ENCODE results near the gene TFAP2C. TPM values are rescaled to one million over a fixed set of nuclear protein-coding genes. Genes with fewer than 3 reads are reported as not detected.

Gene TFAP2C
- total RNA-seq, 1 donor from 2014 or later = 2.2 TPM

DNA sequence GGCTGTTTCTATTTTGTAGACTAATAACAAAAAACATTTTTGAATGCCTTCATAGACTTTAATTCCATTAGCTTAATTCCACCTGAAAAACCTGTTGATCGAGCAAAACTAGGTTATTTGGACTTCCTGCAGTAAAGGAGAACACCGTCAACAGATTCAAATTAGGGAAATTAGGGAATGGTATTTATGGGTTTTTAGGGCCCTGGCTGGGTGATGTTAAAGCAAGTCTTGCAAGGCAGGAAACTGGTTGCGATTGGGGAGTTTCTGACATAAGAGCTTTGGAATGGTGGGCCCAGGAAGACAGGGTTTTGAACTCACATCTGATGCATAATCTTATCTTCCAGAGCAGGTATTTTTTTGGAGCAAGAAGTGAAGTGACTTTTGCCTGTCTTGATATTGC is 40.1 kb upstream of the TFAP2C start:
- no peak for FAIRE-seq
- H3K9ac ChIP-seq (ENCODE audit: low read length) = no peak overlapping the region
- no peaks in the 10 kb centered on the region for H3K4me1 ChIP-seq (ENCODE audit: insufficient read depth, low read length)
- no peak overlapping the region for H2AFZ ChIP-seq (ENCODE audit: low read depth, low read length)
- H3K4me3 ChIP-seq (ENCODE audit: insufficient read depth, low read depth, low read length) = no peak overlapping the region
- no peak for TF ChIP-seq EZH2 (IDR thresholded peaks at IDR 0.05; ENCODE audit: insufficient read depth, low read length)
- TF ChIP-seq, protein P1, sequence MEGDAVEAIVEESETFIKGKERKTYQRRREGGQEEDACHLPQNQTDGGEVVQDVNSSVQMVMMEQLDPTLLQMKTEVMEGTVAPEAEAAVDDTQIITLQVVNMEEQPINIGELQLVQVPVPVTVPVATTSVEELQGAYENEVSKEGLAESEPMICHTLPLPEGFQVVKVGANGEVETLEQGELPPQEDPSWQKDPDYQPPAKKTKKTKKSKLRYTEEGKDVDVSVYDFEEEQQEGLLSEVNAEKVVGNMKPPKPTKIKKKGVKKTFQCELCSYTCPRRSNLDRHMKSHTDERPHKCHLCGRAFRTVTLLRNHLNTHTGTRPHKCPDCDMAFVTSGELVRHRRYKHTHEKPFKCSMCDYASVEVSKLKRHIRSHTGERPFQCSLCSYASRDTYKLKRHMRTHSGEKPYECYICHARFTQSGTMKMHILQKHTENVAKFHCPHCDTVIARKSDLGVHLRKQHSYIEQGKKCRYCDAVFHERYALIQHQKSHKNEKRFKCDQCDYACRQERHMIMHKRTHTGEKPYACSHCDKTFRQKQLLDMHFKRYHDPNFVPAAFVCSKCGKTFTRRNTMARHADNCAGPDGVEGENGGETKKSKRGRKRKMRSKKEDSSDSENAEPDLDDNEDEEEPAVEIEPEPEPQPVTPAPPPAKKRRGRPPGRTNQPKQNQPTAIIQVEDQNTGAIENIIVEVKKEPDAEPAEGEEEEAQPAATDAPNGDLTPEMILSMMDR (IDR thresholded peaks at IDR 0.05; ENCODE audit: insufficient read depth, low read depth, low read length) = no peak
- no peaks in the 10 kb centered on the region for H3K9me3 Mint-ChIP-seq (ENCODE audit: unreplicated experiment)
- no peaks in the 10 kb centered on the region for H3K9me3 ChIP-seq (ENCODE audit: insufficient read depth, low read depth, low read length)
- no peak for DNase-seq (ENCODE audit: low read depth)
- no peak overlapping the region for H3K4me2 ChIP-seq (ENCODE audit: low read length)
- no peaks in the 10 kb centered on the region for H3K36me3 Mint-ChIP-seq (ENCODE audit: low read depth, unreplicated experiment)
- peaks cover 6% of the 10 kb centered on the region for H3K27me3 Mint-ChIP-seq (ENCODE audit: low read depth, unreplicated experiment)
- no peak overlapping the region for H3K27ac Mint-ChIP-seq (ENCODE audit: unreplicated experiment)
- H3K27ac ChIP-seq (ENCODE audit: low read depth, low read length) = no peak overlapping the region
- peaks cover 5% of the 10 kb centered on the region for H3K27me3 ChIP-seq (ENCODE audit: insufficient read depth, low read length)
- no peaks in the 10 kb centered on the region for H3K4me1 Mint-ChIP-seq (ENCODE audit: low read depth, unreplicated experiment)
- H4K20me1 ChIP-seq (ENCODE audit: insufficient read depth, low read length) = no peaks in the 10 kb centered on the region
- no peaks in the 10 kb centered on the region for H3K36me3 ChIP-seq (ENCODE audit: insufficient read depth, low read length)
- H3K79me2 ChIP-seq (ENCODE audit: insufficient read depth, low read length) = no peaks in the 10 kb centered on the region
- H3K4me3 Mint-ChIP-seq (ENCODE audit: unreplicated experiment) = no peak overlapping the region

- Histone ChIP-seq H3K27ac (ENCODE audit: low read depth, low read length) (no peak overlapping the region), H3K79me2 (ENCODE audit: insufficient read depth, low read length) (no peaks in the 10 kb centered on the region), H4K20me1 (ENCODE audit: insufficient read depth, low read length) (no peaks in the 10 kb centered on the region), H3K36me3 (ENCODE audit: insufficient read depth, low read length) (no peaks in the 10 kb centered on the region), H3K4me1 (ENCODE audit: insufficient read depth, low read length) (no peaks in the 10 kb centered on the region), H2AFZ (ENCODE audit: low read depth, low read length) (no peak overlapping the region), H3K27me3 (ENCODE audit: insufficient read depth, low read length) (peaks cover 4% of the 10 kb centered on the region), H3K4me3 (ENCODE audit: insufficient read depth, low read depth, low read length) (no peak overlapping the region), H3K4me2 (ENCODE audit: low read length) (no peak overlapping the region), H3K9ac (ENCODE audit: low read length) (no peak overlapping the region), H3K9me3 (ENCODE audit: insufficient read depth, low read depth, low read length) (no peaks in the 10 kb centered on the region)
- H3K4me3 Mint-ChIP-seq (ENCODE audit: unreplicated experiment) = no peak overlapping the region
- FAIRE-seq = no peak
- peaks cover 6% of the 10 kb centered on the region for H3K27me3 Mint-ChIP-seq (ENCODE audit: low read depth, unreplicated experiment)
- H3K36me3 Mint-ChIP-seq (ENCODE audit: low read depth, unreplicated experiment) = no peaks in the 10 kb centered on the region
- no peaks in the 10 kb centered on the region for H3K4me1 Mint-ChIP-seq (ENCODE audit: low read depth, unreplicated experiment)
- no peaks in the 10 kb centered on the region for H3K9me3 Mint-ChIP-seq (ENCODE audit: unreplicated experiment)
- TF ChIP-seq EZH2 (IDR thresholded peaks at IDR 0.05; ENCODE audit: insufficient read depth, low read length) = no peak
- TF ChIP-seq, protein P1 (IDR thresholded peaks at IDR 0.05; ENCODE audit: insufficient read depth, low read depth, low read length) = no peak
- no peak for DNase-seq (ENCODE audit: low read depth)
- no peak overlapping the region for H3K27ac Mint-ChIP-seq (ENCODE audit: unreplicated experiment)
These were observed 39.5 kb upstream of the TFAP2C start for GRCh38 chr20:56589633-56590032.

- Histone ChIP-seq H3K27me3 (ENCODE audit: insufficient read depth, low read length) (peaks cover 3% of the 10 kb centered on the region), H3K9ac (ENCODE audit: low read length) (no peak overlapping the region), H3K4me1 (ENCODE audit: insufficient read depth, low read length) (no peaks in the 10 kb centered on the region), H3K4me3 (ENCODE audit: insufficient read depth, low read depth, low read length) (no peak overlapping the region), H3K9me3 (ENCODE audit: insufficient read depth, low read depth, low read length) (no peaks in the 10 kb centered on the region), H3K36me3 (ENCODE audit: insufficient read depth, low read length) (no peaks in the 10 kb centered on the region), H3K27ac (ENCODE audit: low read depth, low read length) (no peak overlapping the region), H3K4me2 (ENCODE audit: low read length) (no peak overlapping the region), H3K79me2 (ENCODE audit: insufficient read depth, low read length) (no peaks in the 10 kb centered on the region), H4K20me1 (ENCODE audit: insufficient read depth, low read length) (no peaks in the 10 kb centered on the region), H2AFZ (ENCODE audit: low read depth, low read length) (no peak overlapping the region)
- Mint-ChIP-seq H3K27me3 (ENCODE audit: low read depth, unreplicated experiment) (peaks cover 6% of the 10 kb centered on the region), H3K4me1 (ENCODE audit: low read depth, unreplicated experiment) (no peaks in the 10 kb centered on the region), H3K36me3 (ENCODE audit: low read depth, unreplicated experiment) (no peaks in the 10 kb centered on the region), H3K27ac (ENCODE audit: unreplicated experiment) (no peak overlapping the region), H3K9me3 (ENCODE audit: unreplicated experiment) (no peaks in the 10 kb centered on the region), H3K4me3 (ENCODE audit: unreplicated experiment) (no peak overlapping the region)
- TF ChIP-seq EZH2 (IDR thresholded peaks at IDR 0.05; ENCODE audit: insufficient read depth, low read length) = no peak
- TF ChIP-seq, protein P1 (IDR thresholded peaks at IDR 0.05; ENCODE audit: insufficient read depth, low read depth, low read length) = no peak
- DNase-seq (ENCODE audit: low read depth) (no peak), FAIRE-seq (no peak)
These were observed 38.2 kb upstream of the TFAP2C start for GRCh38 chr20:56590888-56591287.

All from astrocyte (in vitro differentiated cells and primary cell).